Glomerular visceral epithelial cell (primary cell): ENCODE data around the gene RBM19.
A peak's percentile ranks its signal among the peaks of the same experiment; 100 is the strongest.

ENCODE experiments used
- DNase-seq: peaks from one replicate; pipeline ENCODE4 v3.0.0-alpha.2; 2016; ENCODE audit errors: extremely low spot score

Gene RBM19

GRCh38 chr12:113958108-113958507, 8.0 kb downstream of the RBM19 start:
- no peak for DNase-seq

DNA sequence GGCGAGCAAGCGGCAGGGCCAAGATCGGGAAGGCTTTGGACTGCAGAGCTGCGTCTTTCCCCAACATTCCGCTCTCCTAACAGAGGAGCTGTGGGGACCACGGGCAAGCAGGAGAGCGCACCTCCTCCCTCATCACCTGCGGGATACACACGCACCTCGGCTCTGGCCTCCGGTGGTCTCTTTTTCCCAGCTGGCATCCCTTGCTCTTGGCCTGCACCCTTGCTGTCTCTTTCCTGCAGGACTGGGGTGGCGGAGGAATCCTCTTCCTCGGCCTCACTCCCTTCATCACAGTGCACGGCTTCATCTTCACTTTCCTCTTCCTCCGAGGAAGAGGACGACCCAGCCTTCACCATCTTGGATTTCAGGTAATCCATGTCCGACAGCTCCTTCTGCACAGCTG, 8.5 kb downstream of the RBM19 start:
- no peak for DNase-seq

DNA sequence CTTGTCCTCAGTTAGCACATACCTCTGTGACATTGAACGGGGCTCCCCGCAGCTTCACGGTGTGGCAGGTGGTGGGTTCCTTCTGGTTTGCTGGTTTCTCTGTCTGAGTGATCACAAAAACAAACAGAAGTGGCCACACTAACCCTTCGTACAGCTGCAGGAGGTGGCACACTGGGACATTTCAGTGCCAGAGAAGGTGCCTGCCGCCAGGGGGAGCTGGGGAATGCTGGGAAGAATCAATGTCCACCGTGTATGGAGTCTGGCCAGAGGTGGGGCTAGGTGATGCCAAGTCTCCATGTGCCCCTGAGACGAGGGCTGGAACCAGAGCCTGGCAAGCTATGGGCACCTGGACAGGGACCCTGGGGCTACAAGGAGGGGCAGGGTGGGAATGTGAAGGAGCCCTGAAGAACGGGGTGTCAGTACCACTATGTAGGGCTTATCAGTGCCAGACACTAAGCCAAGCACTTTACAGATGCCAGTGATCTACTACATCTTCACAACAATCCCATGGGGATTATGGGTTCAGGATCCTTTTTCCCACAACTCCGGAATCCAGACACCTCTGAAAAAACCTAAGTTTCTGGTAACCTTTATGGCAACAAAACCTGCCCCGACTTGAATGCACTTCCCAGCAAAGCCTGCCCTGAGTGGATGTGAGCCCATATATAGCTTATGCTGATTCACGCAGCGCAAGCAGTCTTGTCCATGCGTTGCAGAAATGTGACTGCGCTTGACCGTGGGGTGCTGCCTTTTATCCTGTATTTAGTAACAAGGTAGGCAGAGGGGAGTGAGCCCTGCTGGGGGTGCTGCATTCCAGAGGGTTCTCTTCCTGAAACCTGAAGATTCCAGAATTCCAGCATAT, 10.8 kb downstream of the RBM19 start:
- peak; percentile 21 for DNase-seq

- no peak for DNase-seq
Observed at GRCh38 chr12:113954547-113954946, 11.6 kb downstream of the RBM19 start.

DNA sequence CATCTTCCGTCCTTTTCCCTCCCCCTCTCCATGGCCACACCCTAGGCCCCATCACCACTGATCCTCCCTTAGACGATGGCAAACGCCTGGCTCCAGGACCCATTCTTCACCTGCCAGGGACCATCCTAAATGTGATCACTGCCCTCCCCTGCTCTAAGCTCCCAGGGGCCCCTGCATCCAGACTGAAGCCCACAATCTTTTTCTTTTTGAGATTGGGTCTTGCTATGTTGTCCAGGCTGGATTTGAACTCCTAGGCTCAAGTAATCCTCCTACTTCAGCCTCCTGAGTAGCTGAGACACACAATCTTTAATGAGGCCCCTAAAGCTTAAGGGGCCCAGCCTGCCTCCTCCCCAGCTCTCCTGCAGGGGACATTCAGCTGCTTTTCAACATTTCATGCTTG, 15.3 kb downstream of the RBM19 start:
- DNase-seq, result no peak

DNA sequence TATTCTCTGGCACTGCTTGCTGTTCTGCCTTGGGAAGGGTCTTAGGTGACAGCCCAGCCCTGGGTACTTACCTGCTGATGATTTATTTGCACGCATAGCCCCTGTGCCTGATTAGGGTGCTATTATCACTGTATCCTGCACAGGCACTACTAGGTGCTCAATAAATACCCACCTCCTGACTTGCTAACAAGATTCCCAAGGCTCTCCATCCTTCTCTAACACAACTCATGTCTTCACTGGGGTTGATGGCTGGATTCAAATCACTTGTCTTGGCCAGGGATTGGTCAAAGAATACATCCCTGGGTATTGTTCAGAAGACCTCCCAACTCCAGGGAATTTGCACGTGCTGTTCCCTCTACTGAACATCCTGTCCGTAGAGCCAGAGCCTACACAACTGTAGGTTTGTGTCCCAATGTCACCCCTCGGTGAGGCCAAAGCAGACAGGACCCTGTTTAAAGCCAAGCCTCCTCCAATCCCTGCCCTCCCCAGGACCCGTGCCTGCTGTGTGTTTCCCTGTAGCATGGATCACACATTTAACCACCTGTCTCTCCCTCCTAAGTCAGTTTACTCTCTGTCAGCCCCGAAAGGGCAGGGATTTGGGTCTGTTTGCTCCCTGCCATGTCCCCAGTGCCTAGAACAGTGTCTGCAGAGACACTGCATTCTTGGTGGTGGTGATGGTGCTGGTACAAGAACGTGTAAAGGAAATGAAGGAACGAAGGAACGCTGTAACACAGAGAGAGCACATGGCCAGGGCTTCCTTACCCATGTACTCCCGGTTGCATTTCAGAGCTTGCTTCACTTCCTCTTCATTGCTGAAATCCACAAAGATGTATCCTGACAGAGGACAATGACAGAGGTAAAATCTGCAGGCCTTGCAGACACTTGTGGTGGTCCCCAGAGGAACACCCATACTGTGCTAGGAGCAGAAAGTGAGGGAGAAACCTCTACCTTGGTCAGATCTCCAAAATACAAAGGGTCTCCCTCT, 16.5 kb downstream of the RBM19 start:
- DNase-seq, result no peak

GRCh38 chr12:113948151-113948914, 17.8 kb downstream of the RBM19 start:
- no peak for DNase-seq

- DNase-seq, result no peak
Observed at GRCh38 chr12:113946175-113946574, 19.9 kb downstream of the RBM19 start.

GRCh38 chr12:113945174-113946173, 20.7 kb downstream of the RBM19 start:
- no peak for DNase-seq

GRCh38 chr12:113942209-113942608, 23.9 kb downstream of the RBM19 start:
- no peak for DNase-seq

GRCh38 chr12:113941208-113941486, 25.0 kb downstream of the RBM19 start:
- DNase-seq, result no peak

- DNase-seq, result no peak
Observed at GRCh38 chr12:113940357-113941207, 25.5 kb downstream of the RBM19 start.

DNA sequence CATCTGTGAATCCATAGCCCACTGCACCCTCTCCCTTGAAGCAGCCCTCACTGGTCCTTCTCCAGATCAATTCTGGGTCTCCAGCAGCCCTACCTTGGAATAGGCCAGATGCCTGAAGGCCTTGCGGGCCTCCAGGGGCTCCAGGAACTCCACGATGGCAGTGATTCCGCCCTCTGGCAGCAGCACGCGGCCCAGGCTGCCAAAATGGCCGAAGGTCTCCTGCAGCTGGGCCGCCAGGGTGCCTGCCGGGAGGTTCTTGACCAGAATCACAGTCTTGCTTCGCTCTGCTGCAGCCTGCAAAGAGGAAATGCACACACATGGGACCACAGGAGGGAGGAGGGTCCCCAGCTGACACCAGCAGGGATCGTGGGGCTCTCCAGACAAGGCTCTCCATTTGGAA, 26.3 kb downstream of the RBM19 start:
- DNase-seq, result no peak

GRCh38 chr12:113938471-113938870, 27.7 kb downstream of the RBM19 start:
- DNase-seq, result no peak

- no peak for DNase-seq
Observed at GRCh38 chr12:113936460-113936859, 29.7 kb downstream of the RBM19 start.

DNA sequence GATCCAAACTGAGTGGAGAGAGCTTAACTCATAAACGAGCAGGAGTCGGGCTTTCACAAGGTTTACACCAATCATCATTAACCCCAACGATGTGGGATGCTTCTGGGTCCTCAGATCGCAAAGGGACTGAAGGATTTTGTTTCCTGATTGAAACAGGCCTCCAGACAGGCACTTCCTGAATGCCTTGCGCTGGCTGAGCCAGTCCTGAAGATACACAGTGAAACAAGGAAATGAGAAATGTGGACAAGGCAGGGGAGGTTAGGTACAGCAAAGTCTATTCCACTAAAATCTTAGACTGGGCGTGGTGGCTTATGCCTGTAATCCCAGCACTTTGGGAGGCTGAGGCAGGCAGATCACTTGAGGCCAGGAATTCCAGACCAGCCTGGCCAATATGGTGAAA, 30.7 kb downstream of the RBM19 start:
- no peak for DNase-seq

DNA sequence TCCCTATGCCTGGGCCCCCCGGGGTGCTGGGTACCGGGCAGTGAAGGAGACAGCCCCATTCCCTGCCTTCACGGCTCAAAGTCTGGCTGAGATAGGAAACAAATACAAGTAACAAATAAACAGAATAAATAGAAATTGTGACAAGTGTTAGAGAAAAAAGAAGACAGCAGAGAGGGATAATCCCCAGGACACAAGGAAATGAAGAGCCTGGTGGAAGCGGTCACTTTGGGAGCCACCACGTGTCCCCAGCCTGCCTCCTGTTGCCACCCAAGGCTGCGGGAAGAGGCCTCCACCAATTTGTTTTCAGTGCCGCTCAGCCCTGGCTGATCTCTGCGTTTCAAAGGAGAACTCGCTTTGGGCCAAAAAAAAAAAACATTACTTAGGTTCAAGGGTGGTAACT, 31.2 kb downstream of the RBM19 start:
- no peak for DNase-seq

DNA sequence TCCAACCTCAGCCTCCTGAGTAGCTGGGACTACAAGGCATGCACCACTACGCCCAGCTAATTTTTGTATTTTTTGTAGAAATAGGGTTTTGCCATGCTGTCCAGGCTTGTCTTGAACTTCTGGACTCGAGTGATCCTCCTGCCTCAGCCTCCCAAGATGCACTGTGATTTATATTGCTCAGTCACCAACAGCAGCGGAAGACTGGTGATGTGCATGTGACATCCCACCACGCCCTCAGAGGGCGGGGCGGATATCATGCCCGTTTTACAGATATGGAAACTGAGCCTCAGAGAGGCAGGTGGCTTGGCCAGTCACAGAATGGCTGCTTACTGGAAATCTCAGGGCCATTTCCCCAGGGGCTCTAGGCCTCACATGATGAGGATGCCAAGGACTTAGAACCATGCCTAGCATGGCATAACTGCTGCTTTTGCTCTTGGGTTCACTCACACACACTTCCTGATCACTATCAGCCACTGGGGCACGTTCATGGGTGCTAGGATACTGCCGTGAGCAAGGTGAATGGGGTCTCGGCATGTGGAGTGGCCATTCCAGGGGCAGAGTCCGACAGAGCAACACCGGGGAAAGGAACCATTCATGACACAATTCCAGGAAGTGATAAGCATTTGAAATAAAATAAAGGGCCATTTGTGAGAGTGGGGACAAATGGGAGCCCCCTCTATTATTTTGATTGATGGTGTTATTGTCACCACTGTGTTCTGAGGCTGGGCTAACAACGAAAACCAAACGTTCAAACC, 31.9 kb downstream of the RBM19 start:
- no peak for DNase-seq

DNA sequence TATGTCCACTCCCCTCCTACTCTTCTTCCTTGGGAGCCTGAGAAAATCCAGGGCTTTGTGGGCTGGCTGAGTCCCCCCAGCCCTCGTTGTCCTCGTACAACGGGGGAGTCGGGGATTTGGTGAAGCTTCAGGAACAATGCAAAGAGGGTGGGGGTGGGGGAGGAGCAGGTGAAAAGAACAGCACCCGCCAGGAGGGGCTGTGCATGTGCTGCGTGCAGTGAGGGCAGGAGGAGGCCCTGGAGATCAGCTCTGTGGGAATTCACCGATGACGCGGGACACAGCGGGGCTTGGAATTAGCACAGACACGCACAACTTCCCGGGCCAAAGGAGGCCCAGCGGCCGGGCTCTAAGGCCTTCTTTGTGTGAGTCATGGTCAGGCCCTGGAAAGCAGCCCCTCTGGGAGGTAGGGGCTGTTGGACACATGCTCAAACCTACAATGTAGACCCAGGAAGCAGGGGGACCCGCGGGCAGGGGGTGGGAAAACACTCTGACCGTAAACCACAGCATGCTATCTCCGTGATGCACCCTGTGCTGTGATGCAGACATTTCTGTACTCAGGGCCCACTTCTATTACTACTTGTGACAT, 32.8 kb downstream of the RBM19 start:
- no peak for DNase-seq
